HepG2 (cell line): Measurements from ENCODE around the gene C2orf15. TPM values are rescaled to one million over a fixed set of nuclear protein-coding genes. Genes with fewer than 3 reads are reported as not detected.

Experiments
- ATAC-seq: fragments of 200-7000 bp; cut with Tn5 transposase; 3 replicates; pipeline ENCODE4 v1.9.1; 2020; ENCODE audit warnings: mild to moderate bottlenecking, moderate library complexity
- BruUV-seq: library from RNA; stranded (reverse); fragments of 400-500 nt; replicated peaks from 2 replicates; lab custom pipeline; 2021; lab: Mats Ljungman, UMichigan
- CTCF ChIA-PET: fragments of 300-600 bp; formaldehyde crosslinking; extraction: SDS; loops from one replicate; lab custom pipeline; 2021; ENCODE audit warnings: low total read pairs, inconsistent platforms, low intra/inter-chr PET ratio; lab: Yijun Ruan, JAX
- POLR2A ChIA-PET: fragments of 350-600 bp; sonication (Branson Sonifier 250); formaldehyde crosslinking; loops from one replicate; lab custom pipeline; 2020; ENCODE audit warnings: antibody characterized with exemption, inconsistent platforms; lab: Yijun Ruan, JAX
- DNase-seq: peaks from one replicate; pipeline ENCODE4 v3.0.0-alpha.2; 2015; ENCODE audit warnings: low spot score
- FAIRE-seq: peaks from 3 replicates; lab custom pipeline; 2011; peaks lifted over from hg19 to GRCh38; lab: Jason Lieb, UNC
- H2AFZ ChIP-seq: one replicate; pipeline ENCODE4 v1.6.1; 2011; ENCODE audit warnings: low read length, inconsistent platforms
- H3K27ac ChIP-seq: fragments of 300-600 bp; 3 replicates; pipeline ENCODE4 v1.8.0; 2011; ENCODE audit warnings: mixed run types, mild to moderate bottlenecking, mixed read lengths, low read length, inconsistent platforms; ENCODE audit not compliant: insufficient read depth; ENCODE audit errors: extremely low read length
- H3K27me3 ChIP-seq, 2 experiments: fragments of 200-600 bp in 1 of 2; 2 replicates in 1 of 2; 3 replicates in 1 of 2; pipeline versions ENCODE4 v1.6.0 to v1.8.0; 2011; ENCODE audit warnings: low read length in 2 of 2, mild to moderate bottlenecking in 2 of 2, moderate library complexity in 2 of 2, inconsistent platforms in 1 of 2; ENCODE audit not compliant: insufficient read depth in 2 of 2, control insufficient read depth in 1 of 2
- H3K36me3 ChIP-seq, 2 experiments: fragments of 200-600 bp in 1 of 2; replicated peaks in 1 of 2; 2 replicates in 1 of 2; 3 replicates in 1 of 2; pipeline versions ENCODE4 v1.5.1 to v1.8.0; 2011; ENCODE audit warnings: low read length in 2 of 2, inconsistent platforms in 1 of 2; ENCODE audit not compliant: insufficient read depth in 2 of 2, control insufficient read depth in 1 of 2
- H3K4me1 ChIP-seq: 2 replicates; pipeline ENCODE4 v1.5.1; 2012; ENCODE audit warnings: low read length, inconsistent platforms; ENCODE audit not compliant: insufficient read depth
- H3K4me2 ChIP-seq: 2 replicates; pipeline ENCODE4 v1.6.0; 2011; ENCODE audit warnings: low read depth, low read length, inconsistent platforms
- H3K4me3 ChIP-seq, 3 experiments: fragments of 200-600 bp in 1 of 3; sonication (generic), shearing (Covaris generic) in 1 of 3; replicated peaks in 1 of 3; 2 replicates each; pipeline ENCODE4 v1.5.1; 2011 to 2016; ENCODE audit warnings: low read length in 3 of 3, inconsistent platforms in 2 of 3, low read depth in 2 of 3, mild to moderate bottlenecking in 2 of 3, control low read depth in 1 of 3, mixed read lengths in 1 of 3; ENCODE audit not compliant: insufficient read depth in 1 of 3
- H3K79me2 ChIP-seq: one replicate; pipeline ENCODE4 v1.6.1; 2011; ENCODE audit warnings: low read length, inconsistent platforms; ENCODE audit not compliant: insufficient read depth
- H3K9ac ChIP-seq: 2 replicates; pipeline ENCODE4 v1.6.0; 2011; ENCODE audit warnings: mild to moderate bottlenecking, low read depth, low read length, inconsistent platforms; ENCODE audit not compliant: insufficient read depth
- H3K9me3 ChIP-seq: 2 replicates; pipeline ENCODE4 v1.5.1; 2012; ENCODE audit warnings: mild to moderate bottlenecking, low read length
- H4K20me1 ChIP-seq: 2 replicates; pipeline ENCODE4 v1.6.0; 2011; ENCODE audit warnings: inconsistent platforms, mild to moderate bottlenecking, low read length, moderate library complexity; ENCODE audit not compliant: insufficient read depth
- ARID2 ChIP-seq: sonication (generic); formaldehyde crosslinking; IDR thresholded peaks from 2 replicates; pipeline ENCODE4 v1.8.1; 2022; ENCODE audit warnings: mild to moderate bottlenecking, missing genetic modification reagents, borderline replicate concordance
- FLYWCH1 ChIP-seq: sonication (generic); formaldehyde crosslinking; IDR thresholded peaks from 2 replicates; pipeline ENCODE4 v1.8.1; 2023; ENCODE audit warnings: mild to moderate bottlenecking, missing genetic modification reagents
- HIC2 ChIP-seq: sonication (generic); formaldehyde crosslinking; IDR thresholded peaks from 2 replicates; pipeline ENCODE4 v1.9.0; 2022; ENCODE audit warnings: low read depth, missing genetic modification reagents
- HNF4G ChIP-seq, 2 experiments: sonication (generic) in 1 of 2; formaldehyde crosslinking in 1 of 2; IDR thresholded peaks; 2 replicates each; pipeline versions ENCODE4 v1.4.0 to v1.6.1; 2011 to 2020; ENCODE audit warnings: borderline replicate concordance in 2 of 2, low read depth in 2 of 2, mild to moderate bottlenecking in 2 of 2, low read length in 1 of 2, missing genetic modification reagents in 1 of 2, moderate library complexity in 1 of 2
- KDM3A ChIP-seq: IDR thresholded peaks from 2 replicates; pipeline ENCODE4 v1.6.1; 2018; ENCODE audit warnings: low read depth, missing compliant biosample characterization
- MED1 ChIP-seq: sonication (generic); formaldehyde crosslinking; IDR thresholded peaks from 2 replicates; pipeline ENCODE4 v1.4.0; 2020; ENCODE audit warnings: missing genetic modification reagents
- NR2F6 ChIP-seq, 2 experiments: IDR thresholded peaks; 2 replicates each; pipeline ENCODE4 v1.6.1; 2016; ENCODE audit warnings: antibody characterized with exemption in 1 of 2, mild to moderate bottlenecking in 1 of 2
- RAD21 ChIP-seq: fragments of 450-650 bp; formaldehyde crosslinking; IDR thresholded peaks from 2 replicates; pipeline ENCODE4 v1.5.0; 2020; ENCODE audit warnings: mild to moderate bottlenecking
- TCF7L2 ChIP-seq: IDR thresholded peaks from 2 replicates; pipeline ENCODE4 v1.6.1; 2011; ENCODE audit warnings: mild to moderate bottlenecking, low read depth, low read length, moderate library complexity
- ZFP91 ChIP-seq: sonication (generic); formaldehyde crosslinking; IDR thresholded peaks from 2 replicates; pipeline ENCODE4 v1.9.0; 2022; ENCODE audit warnings: missing genetic modification reagents, mild to moderate bottlenecking, borderline replicate concordance
- ZNF12 ChIP-seq: sonication (generic); formaldehyde crosslinking; IDR thresholded peaks from 2 replicates; pipeline ENCODE4 v1.5.0; 2020; ENCODE audit warnings: missing genetic modification reagents
- ZNF460 ChIP-seq: sonication (generic); formaldehyde crosslinking; IDR thresholded peaks from 2 replicates; pipeline ENCODE4 v1.5.1; 2020; ENCODE audit warnings: missing genetic modification reagents, mild to moderate bottlenecking, borderline replicate concordance
- ZNF737 ChIP-seq: sonication (generic); formaldehyde crosslinking; IDR thresholded peaks from 2 replicates; pipeline ENCODE4 v1.5.0; 2020; ENCODE audit warnings: missing genetic modification reagents, mild to moderate bottlenecking, borderline replicate concordance
- ZNF770 ChIP-seq: sonication (generic); formaldehyde crosslinking; IDR thresholded peaks from 2 replicates; pipeline ENCODE4 v1.5.0; 2020; ENCODE audit warnings: mild to moderate bottlenecking, missing genetic modification reagents
- ZNF83 ChIP-seq: sonication (generic); formaldehyde crosslinking; IDR thresholded peaks from 2 replicates; pipeline ENCODE4 v1.4.0; 2020; ENCODE audit warnings: missing genetic modification reagents, mild to moderate bottlenecking, borderline replicate concordance
- ZNF878 ChIP-seq: sonication (generic); formaldehyde crosslinking; IDR thresholded peaks from 2 replicates; pipeline ENCODE4 v1.8.1; 2023; ENCODE audit warnings: mild to moderate bottlenecking, missing genetic modification reagents, moderate library complexity
- ZSCAN12 ChIP-seq: sonication (generic); formaldehyde crosslinking; IDR thresholded peaks from 2 replicates; pipeline ENCODE4 v1.9.0; 2021; ENCODE audit warnings: mild to moderate bottlenecking, missing genetic modification reagents
- WGBS: methylation state at CpG from one replicate; pipeline ENCODE4 v1.1.6; 2017; ENCODE audit warnings: low lambda C conversion rate; 5-methylcytosine and 5-hydroxymethylcytosine counted together
- in situ Hi-C: cut with HindIII; loops from 2 replicates; pipeline ENCODE4 v1.10.0; 2017; ENCODE audit warnings: low pct_unique_long_range_greater_than_20kb; ENCODE audit not compliant: extremely low pct_ligation_motif_present
- intact Hi-C: fragments of 100-400 bp; cut with micrococcal nuclease; formaldehyde crosslinking; loops from one replicate; pipeline ENCODE4 v1.10.0; 2022; ENCODE audit not compliant: unreplicated experiment
- polyA plus RNA-seq, 8 experiments: library from polyadenylated mRNA; depleted of rRNA in 3 of 8; stranded (reverse) in 7 of 8; unstranded in 1 of 8; fragments of >200 nt; fragmentation: Illumina TruSeq in 4 of 8; extraction: Trizol in 4 of 8; gene quantifications; 2 replicates each; pipeline versions ENCODE4 v1.2.1 to v1.2.3, GENCODE V29; 2011 to 2016; ENCODE audit warnings: low read depth in 4 of 8, missing spikeins in 1 of 8, mixed read lengths in 1 of 8; ENCODE audit not compliant: insufficient read depth in 1 of 8
- total RNA-seq, 5 experiments: library from RNA; depleted of rRNA; stranded (reverse); fragments of >200 nt; fragmentation: Illumina TruSeq; extraction: Trizol; gene quantifications; 2 replicates each; pipeline ENCODE4 v1.2.3, GENCODE V29; 2016; ENCODE audit warnings: low read depth in 1 of 5

C2orf15 gene
- total and polyA plus RNA-seq, 2 of the 13 experiments (the other 11 are each of a cell fraction or from before 2014, with no cell fraction given) = 5.5 to 8.3 TPM

- no peak for TF ChIP-seq ZFP91 (CRISPR knock-in tag)
- TF ChIP-seq HNF4G (IDR thresholded peaks at IDR 0.05; ENCODE audit: borderline replicate concordance, low read depth, low read length) = 0 out of 2 replicates have a peak, but pooled peaks have one; percentile 10
- TF ChIP-seq HNF4G (CRISPR knock-in tag; IDR thresholded peaks at IDR 0.05; ENCODE audit: borderline replicate concordance, low read depth) = no peak
- TF ChIP-seq ZNF460 (CRISPR knock-in tag) = no peak
- TF ChIP-seq, all 625 proteins: peak for 2
These were observed 28.9 kb upstream of the C2orf15 start (continued) for GRCh38 chr2:99112617-99113016.

GRCh38 chr2:99127981-99128380, 13.5 kb upstream of the C2orf15 start:
- intact Hi-C loops (no loop called here), in situ Hi-C loops (no loop called here)
- BruUV-seq = no TSS peak
- FAIRE-seq = no peak
- no peak overlapping the region for H3K4me2 ChIP-seq
- ChIA-PET CTCF (no interaction called here), POLR2A (interaction anchor here (0.9 kb wide), 1 partner anchor 13 kb away, joined by 3 read pairs; the partner anchor contains the start of gene C2orf15)
- no peak for DNase-seq
- H3K4me1 ChIP-seq = no peaks in the 10 kb centered on the region
- H3K27me3 ChIP-seq = no peaks in the 10 kb centered on the region
- H3K9ac ChIP-seq = no peak overlapping the region
- ATAC-seq = no peak
- no peaks in the 10 kb centered on the region for H4K20me1 ChIP-seq
- no peaks in the 10 kb centered on the region for H3K79me2 ChIP-seq
- H3K4me3 ChIP-seq = no peak overlapping the region
- H3K27ac ChIP-seq = no peak overlapping the region
- H3K36me3 ChIP-seq = peaks cover 1 to 6% of the 10 kb centered on the region in 2 experiments; a peak in 1 of 5 replicates
- H3K9me3 ChIP-seq = peaks cover 23% of the 10 kb centered on the region
- 93% methylated on average over 2 of the region's 2 CpGs for WGBS
- H2AFZ ChIP-seq = no peak overlapping the region
- no peak for TF ChIP-seq RAD21
- TF ChIP-seq ARID2 (CRISPR knock-in tag) = no peak
- no peak for TF ChIP-seq MED1 (CRISPR knock-in tag)
- TF ChIP-seq ZSCAN12 = no peak
- TF ChIP-seq ZNF83 (CRISPR knock-in tag) = no peak
- no peak for TF ChIP-seq ZNF878 (CRISPR knock-in tag)
- TF ChIP-seq HIC2 (CRISPR knock-in tag) = no peak
- no peak for TF ChIP-seq KDM3A (CRISPR knock-in tag)
- TF ChIP-seq TCF7L2 = no peak
- TF ChIP-seq ZNF737 (CRISPR knock-in tag) = no peak
- no peak for TF ChIP-seq NR2F6 (IDR thresholded peaks at IDR 0.05)
- no peak for TF ChIP-seq NR2F6 (CRISPR knock-in tag; IDR thresholded peaks at IDR 0.05)
- TF ChIP-seq ZNF770 (CRISPR knock-in tag) = no peak
- no peak for TF ChIP-seq FLYWCH1 (CRISPR knock-in tag)
- TF ChIP-seq ZNF12 = no peak
